GM12878 (cell line): ENCODE data around the gene CORO7. TPM values are rescaled to one million over a fixed set of nuclear protein-coding genes. Genes with fewer than 3 reads are reported as not detected.

Experiments used
- BHLHE40 ChIP-seq, 2 experiments: fragments of 450-650 bp in 1 of 2; IDR thresholded peaks; 2 replicates each; pipeline ENCODE4 v1.6.1; 2011 to 2017; ENCODE audit warnings: low read depth in 2 of 2, borderline replicate concordance in 1 of 2, improper control_type of control experiment in 1 of 2, low read length in 1 of 2, mild to moderate bottlenecking in 1 of 2
- CBX5 ChIP-seq: sonication (generic); IDR thresholded peaks from 2 replicates; pipeline ENCODE4 v1.6.1; 2016; ENCODE audit warnings: low read depth, moderate library complexity, mild to moderate bottlenecking, inconsistent platforms
- HDGF ChIP-seq: fragments of 450-650 bp; IDR thresholded peaks from 2 replicates; pipeline ENCODE4 v1.6.1; 2016; ENCODE audit warnings: antibody characterized with exemption
- IKZF1 ChIP-seq: fragments of 450-650 bp; conservative IDR thresholded peaks from 2 replicates; pipeline ENCODE4 v1.6.1; 2017; ENCODE audit warnings: antibody characterized with exemption, mild to moderate bottlenecking
- KLF5 ChIP-seq: fragments of 450-650 bp; IDR thresholded peaks from 2 replicates; pipeline ENCODE4 v1.6.1; 2014; ENCODE audit warnings: mild to moderate bottlenecking; ENCODE audit not compliant: partially characterized antibody
- MYB ChIP-seq: fragments of 150-350 bp; IDR thresholded peaks from 2 replicates; pipeline ENCODE4 v1.6.1; 2014; ENCODE audit warnings: mild to moderate bottlenecking, low read depth, low read length, borderline replicate concordance
- POLR2AphosphoS5 ChIP-seq: IDR thresholded peaks from 2 replicates; pipeline ENCODE4 v1.6.1; 2011; ENCODE audit warnings: mild to moderate bottlenecking, low read length, inconsistent platforms
- RAD21 ChIP-seq: IDR thresholded peaks from 2 replicates; pipeline ENCODE4 v1.6.1; 2011; ENCODE audit warnings: mild to moderate bottlenecking, low read depth, low read length, moderate library complexity; ENCODE audit not compliant: insufficient read depth
- RB1 ChIP-seq: fragments of 450-650 bp; formaldehyde crosslinking; IDR thresholded peaks from 2 replicates; pipeline ENCODE4 v1.6.1; 2017; ENCODE audit warnings: mild to moderate bottlenecking, borderline replicate concordance
- SMC3 ChIP-seq: IDR thresholded peaks from 2 replicates; pipeline ENCODE4 v1.6.1; 2011; ENCODE audit warnings: low read length, improper control_type of control experiment, borderline replicate concordance
- TCF12 ChIP-seq: IDR thresholded peaks from 2 replicates; pipeline ENCODE4 v1.6.1; 2011; ENCODE audit warnings: low read depth, mild to moderate bottlenecking, low read length
- TCF7 ChIP-seq: IDR thresholded peaks from 2 replicates; pipeline ENCODE4 v1.6.1; 2014; ENCODE audit warnings: antibody characterized with exemption, borderline replicate concordance
- ZNF24 ChIP-seq: fragments of 450-650 bp; IDR thresholded peaks from 2 replicates; pipeline ENCODE4 v1.6.1; 2017; ENCODE audit warnings: antibody characterized with exemption, mild to moderate bottlenecking
- polyA plus RNA-seq, 11 experiments: library from polyadenylated mRNA; depleted of rRNA in 4 of 11; unstranded in 6 of 11; stranded (reverse) in 5 of 11; fragments of >200 nt; fragmentation: Nextera tagmentation in 4 of 11; fragmentation: Illumina TruSeq in 1 of 11; extraction: Ambion mirVana in 4 of 11; extraction: Trizol in 1 of 11; gene quantifications; 1 replicate in 1 of 11; 2 replicates in 10 of 11; pipeline versions ENCODE4 v1.2.1 to v1.2.3, GENCODE V29; 2011 to 2016; ENCODE audit warnings: inconsistent platforms in 2 of 11, missing spikeins in 2 of 11, low read depth in 1 of 11
- total RNA-seq, 4 experiments: library from RNA; depleted of rRNA in 3 of 4; stranded (reverse); fragments of >200 nt in 3 of 4; fragmentation: Illumina TruSeq in 1 of 4; extraction: Trizol in 1 of 4; gene quantifications; 2 replicates each; pipeline versions ENCODE4 v1.2.1 to v1.2.3, GENCODE V29; 2013 to 2021
- TF ChIP-seq, protein P1 (sequence below), 3 experiments: IDR thresholded peaks in 2 of 3; conservative IDR thresholded peaks in 1 of 3; 2 replicates each; pipeline ENCODE4 v1.5.1; 2011; ENCODE audit warnings: low read depth in 3 of 3, low read length in 3 of 3, mild to moderate bottlenecking in 3 of 3, control low read depth in 2 of 3, moderate library complexity in 2 of 3, inconsistent platforms in 1 of 3, mixed read lengths in 1 of 3; ENCODE audit not compliant: control insufficient read depth in 2 of 3, insufficient read depth in 1 of 3; ENCODE audit errors: extremely low read depth in 1 of 3
- TF ChIP-seq, protein P2 (sequence below): fragments of 450-650 bp; IDR thresholded peaks from 2 replicates; pipeline ENCODE4 v1.6.1; 2017; ENCODE audit warnings: mild to moderate bottlenecking, low read depth, inconsistent platforms; ENCODE audit not compliant: poor library complexity, severe bottlenecking
- TF ChIP-seq, protein P3 (sequence below): IDR thresholded peaks from 2 replicates; pipeline ENCODE4 v1.6.1; 2011; ENCODE audit warnings: low read depth, low read length, improper control_type of control experiment, borderline replicate concordance
- TF ChIP-seq, protein P4 (sequence below): IDR thresholded peaks from 2 replicates; pipeline ENCODE4 v1.6.1; 2012; ENCODE audit warnings: low read length, inconsistent platforms
- TF ChIP-seq, protein P5 (sequence below): IDR thresholded peaks from 2 replicates; pipeline ENCODE4 v1.6.1; 2011; ENCODE audit warnings: borderline replicate concordance, low read depth, mild to moderate bottlenecking, moderate library complexity, low read length; ENCODE audit not compliant: insufficient read depth, poor library complexity, severe bottlenecking

CORO7 gene
- total and polyA plus RNA-seq, 10 of the 15 experiments (the other 5 are each of a cell fraction or from before 2014, with no cell fraction given), result 0.64 to 89.2 (median 43.7) TPM

DNA sequence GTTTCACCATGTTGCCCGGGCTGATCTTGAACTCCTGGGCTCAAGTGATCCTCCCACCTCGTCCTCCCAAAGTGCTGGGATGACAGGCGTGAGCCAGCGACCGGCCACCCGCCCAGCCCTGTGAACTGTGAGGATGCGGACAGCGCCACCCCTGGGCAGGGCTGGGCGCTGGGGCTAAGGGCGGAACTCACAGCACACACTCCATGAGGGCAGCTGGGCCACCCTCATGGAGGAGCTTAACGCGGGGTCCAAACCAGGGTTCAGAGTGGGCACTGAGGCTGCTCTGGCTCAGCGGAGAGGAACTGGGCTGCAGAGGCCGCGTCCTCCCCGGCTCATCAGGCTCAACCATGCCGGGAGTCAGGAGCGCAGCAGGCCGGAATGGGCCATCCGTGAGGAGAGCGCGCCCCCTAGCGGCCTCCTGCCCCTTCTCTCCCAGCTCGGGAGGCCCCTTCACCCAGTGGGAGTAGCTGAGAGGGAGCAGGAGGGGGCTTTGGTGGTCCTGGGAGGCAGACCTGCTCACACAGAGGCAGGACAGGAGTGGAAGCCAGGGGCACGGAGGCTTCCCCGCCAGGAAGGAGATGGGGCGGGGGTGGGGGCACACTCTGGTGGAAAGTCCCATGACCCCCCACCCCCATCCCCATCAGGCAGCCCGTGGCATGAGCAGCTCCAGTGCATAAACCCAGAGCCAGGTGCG lies 13.8 kb downstream of the CORO7 start (continued):
- TF ChIP-seq, protein P1, sequence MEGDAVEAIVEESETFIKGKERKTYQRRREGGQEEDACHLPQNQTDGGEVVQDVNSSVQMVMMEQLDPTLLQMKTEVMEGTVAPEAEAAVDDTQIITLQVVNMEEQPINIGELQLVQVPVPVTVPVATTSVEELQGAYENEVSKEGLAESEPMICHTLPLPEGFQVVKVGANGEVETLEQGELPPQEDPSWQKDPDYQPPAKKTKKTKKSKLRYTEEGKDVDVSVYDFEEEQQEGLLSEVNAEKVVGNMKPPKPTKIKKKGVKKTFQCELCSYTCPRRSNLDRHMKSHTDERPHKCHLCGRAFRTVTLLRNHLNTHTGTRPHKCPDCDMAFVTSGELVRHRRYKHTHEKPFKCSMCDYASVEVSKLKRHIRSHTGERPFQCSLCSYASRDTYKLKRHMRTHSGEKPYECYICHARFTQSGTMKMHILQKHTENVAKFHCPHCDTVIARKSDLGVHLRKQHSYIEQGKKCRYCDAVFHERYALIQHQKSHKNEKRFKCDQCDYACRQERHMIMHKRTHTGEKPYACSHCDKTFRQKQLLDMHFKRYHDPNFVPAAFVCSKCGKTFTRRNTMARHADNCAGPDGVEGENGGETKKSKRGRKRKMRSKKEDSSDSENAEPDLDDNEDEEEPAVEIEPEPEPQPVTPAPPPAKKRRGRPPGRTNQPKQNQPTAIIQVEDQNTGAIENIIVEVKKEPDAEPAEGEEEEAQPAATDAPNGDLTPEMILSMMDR (IDR thresholded peaks at IDR 0.05 in 2 of 3, conservative IDR thresholded peaks at IDR 0.05 in 1 of 3; ENCODE audit: control insufficient read depth in 2 of 3, extremely low read depth in 1 of 3, insufficient read depth in 1 of 3, low read depth in 3 of 3, low read length in 3 of 3), result peak; percentile 83 to 96 (median 88)
- TF ChIP-seq, protein P2, sequence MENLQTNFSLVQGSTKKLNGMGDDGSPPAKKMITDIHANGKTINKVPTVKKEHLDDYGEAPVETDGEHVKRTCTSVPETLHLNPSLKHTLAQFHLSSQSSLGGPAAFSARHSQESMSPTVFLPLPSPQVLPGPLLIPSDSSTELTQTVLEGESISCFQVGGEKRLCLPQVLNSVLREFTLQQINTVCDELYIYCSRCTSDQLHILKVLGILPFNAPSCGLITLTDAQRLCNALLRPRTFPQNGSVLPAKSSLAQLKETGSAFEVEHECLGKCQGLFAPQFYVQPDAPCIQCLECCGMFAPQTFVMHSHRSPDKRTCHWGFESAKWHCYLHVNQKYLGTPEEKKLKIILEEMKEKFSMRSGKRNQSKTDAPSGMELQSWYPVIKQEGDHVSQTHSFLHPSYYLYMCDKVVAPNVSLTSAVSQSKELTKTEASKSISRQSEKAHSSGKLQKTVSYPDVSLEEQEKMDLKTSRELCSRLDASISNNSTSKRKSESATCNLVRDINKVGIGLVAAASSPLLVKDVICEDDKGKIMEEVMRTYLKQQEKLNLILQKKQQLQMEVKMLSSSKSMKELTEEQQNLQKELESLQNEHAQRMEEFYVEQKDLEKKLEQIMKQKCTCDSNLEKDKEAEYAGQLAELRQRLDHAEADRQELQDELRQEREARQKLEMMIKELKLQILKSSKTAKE, result no peak
- TF ChIP-seq TCF7, result no peak
- no peak for TF ChIP-seq ZNF24
- peak; percentile 48; the same call in 1 of the 2 replicates for TF ChIP-seq SMC3
- no peak for TF ChIP-seq KLF5
- TF ChIP-seq, protein P3, sequence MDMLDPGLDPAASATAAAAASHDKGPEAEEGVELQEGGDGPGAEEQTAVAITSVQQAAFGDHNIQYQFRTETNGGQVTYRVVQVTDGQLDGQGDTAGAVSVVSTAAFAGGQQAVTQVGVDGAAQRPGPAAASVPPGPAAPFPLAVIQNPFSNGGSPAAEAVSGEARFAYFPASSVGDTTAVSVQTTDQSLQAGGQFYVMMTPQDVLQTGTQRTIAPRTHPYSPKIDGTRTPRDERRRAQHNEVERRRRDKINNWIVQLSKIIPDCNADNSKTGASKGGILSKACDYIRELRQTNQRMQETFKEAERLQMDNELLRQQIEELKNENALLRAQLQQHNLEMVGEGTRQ, result no peak
- no peak for TF ChIP-seq MYB
- no peak for TF ChIP-seq RB1
- peak; percentile 85 for TF ChIP-seq RAD21
- TF ChIP-seq TCF12, result no peak
- TF ChIP-seq BHLHE40 (IDR thresholded peaks at IDR 0.05; ENCODE audit: borderline replicate concordance in 1 of 2, low read depth in 2 of 2, low read length in 1 of 2), result peak; percentile 21 to 28; a peak in 1 of 4 replicates
- TF ChIP-seq IKZF1, result 0 out of 2 replicates have a peak, but pooled peaks have one; percentile 26
- TF ChIP-seq POLR2AphosphoS5, result 0 out of 2 replicates have a peak, but pooled peaks have one; percentile 21
- TF ChIP-seq, protein P4, sequence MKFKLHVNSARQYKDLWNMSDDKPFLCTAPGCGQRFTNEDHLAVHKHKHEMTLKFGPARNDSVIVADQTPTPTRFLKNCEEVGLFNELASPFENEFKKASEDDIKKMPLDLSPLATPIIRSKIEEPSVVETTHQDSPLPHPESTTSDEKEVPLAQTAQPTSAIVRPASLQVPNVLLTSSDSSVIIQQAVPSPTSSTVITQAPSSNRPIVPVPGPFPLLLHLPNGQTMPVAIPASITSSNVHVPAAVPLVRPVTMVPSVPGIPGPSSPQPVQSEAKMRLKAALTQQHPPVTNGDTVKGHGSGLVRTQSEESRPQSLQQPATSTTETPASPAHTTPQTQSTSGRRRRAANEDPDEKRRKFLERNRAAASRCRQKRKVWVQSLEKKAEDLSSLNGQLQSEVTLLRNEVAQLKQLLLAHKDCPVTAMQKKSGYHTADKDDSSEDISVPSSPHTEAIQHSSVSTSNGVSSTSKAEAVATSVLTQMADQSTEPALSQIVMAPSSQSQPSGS, result no peak
- TF ChIP-seq HDGF, result peak; percentile 81
- TF ChIP-seq, protein P5, sequence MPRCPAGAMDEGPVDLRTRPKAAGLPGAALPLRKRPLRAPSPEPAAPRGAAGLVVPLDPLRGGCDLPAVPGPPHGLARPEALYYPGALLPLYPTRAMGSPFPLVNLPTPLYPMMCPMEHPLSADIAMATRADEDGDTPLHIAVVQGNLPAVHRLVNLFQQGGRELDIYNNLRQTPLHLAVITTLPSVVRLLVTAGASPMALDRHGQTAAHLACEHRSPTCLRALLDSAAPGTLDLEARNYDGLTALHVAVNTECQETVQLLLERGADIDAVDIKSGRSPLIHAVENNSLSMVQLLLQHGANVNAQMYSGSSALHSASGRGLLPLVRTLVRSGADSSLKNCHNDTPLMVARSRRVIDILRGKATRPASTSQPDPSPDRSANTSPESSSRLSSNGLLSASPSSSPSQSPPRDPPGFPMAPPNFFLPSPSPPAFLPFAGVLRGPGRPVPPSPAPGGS, result no peak
- no peak for TF ChIP-seq CBX5
